H1 (cell line): ENCODE results near the gene GRM4. TPM values are rescaled to one million over a fixed set of nuclear protein-coding genes. Genes with fewer than 3 reads are reported as not detected.

Source experiments
- HDAC2 ChIP-seq, 2 experiments: fragments of 300-600 bp in 1 of 2; sonication (generic) in 1 of 2; IDR thresholded peaks; 2 replicates each; pipeline ENCODE4 v1.6.1; 2011 to 2012; ENCODE audit warnings: low read depth in 2 of 2, low read length in 2 of 2, mild to moderate bottlenecking in 2 of 2, moderate library complexity in 2 of 2, borderline replicate concordance in 1 of 2, inconsistent platforms in 1 of 2
- polyA plus RNA-seq, 7 experiments: library from polyadenylated mRNA; depleted of rRNA in 3 of 7; stranded (reverse) in 5 of 7; unstranded in 2 of 7; fragments of >200 nt in 5 of 7; fragments of 200-250 nt in 2 of 7; gene quantifications; 1 replicate in 5 of 7; 2 replicates in 1 of 7; 4 replicates in 1 of 7; pipeline versions ENCODE4 v1.2.1 to v1.2.3, GENCODE V29; 2011 to 2013; ENCODE audit warnings: missing spikeins in 2 of 7, mixed read lengths in 2 of 7
- total RNA-seq: library from RNA; stranded (reverse); fragmentation: NEBNext Ultra II Directional; extraction: Animal tissue kit (Norgen Biotek cat#: 25700); gene quantifications from 2 replicates; pipeline ENCODE4 v1.2.1, GENCODE V29; 2021

The GRM4 gene
- total and polyA plus RNA-seq, 2 of the 8 experiments (the other 6 are each of a cell fraction or from before 2014, with no cell fraction given): 19.6 to 21.5 TPM

DNA sequence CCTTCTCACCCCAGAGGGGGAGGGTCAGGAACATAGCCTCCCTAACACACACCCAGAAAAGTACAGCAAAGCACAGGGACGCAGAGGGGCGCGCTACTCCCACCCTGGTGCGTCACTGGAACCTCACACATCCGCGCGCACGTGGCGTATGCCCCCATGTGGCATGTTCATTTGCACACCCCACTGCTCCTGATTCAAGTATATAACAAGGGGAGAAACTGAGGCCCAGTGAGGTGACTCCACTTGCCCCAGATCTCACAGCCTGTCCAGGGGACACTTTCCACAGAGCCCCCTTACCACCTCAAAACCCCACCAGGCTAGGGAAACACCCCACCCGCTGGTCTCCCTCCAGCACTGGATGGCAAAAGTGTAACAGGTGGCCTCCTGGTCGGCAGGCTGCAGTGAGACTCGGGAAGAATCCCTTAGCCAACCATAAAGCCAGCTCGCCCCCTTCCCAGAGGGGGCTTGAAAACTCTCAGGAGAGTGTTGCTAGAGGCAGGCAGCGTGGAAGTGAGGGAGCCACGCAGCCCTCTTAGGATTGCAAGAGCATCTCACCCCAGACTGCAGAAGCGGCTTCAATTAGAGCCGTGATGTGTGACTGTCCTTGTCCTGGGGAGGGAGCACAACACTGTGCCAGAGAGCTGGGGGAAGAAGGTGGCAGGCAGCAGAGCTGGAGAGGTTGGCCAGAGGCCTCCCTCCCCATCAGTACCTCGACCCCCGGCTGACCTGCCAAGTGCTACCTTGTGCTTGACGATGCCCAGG is at the start of gene GRM4 (continued):
- TF ChIP-seq HDAC2 (IDR thresholded peaks at IDR 0.05; ENCODE audit: borderline replicate concordance in 1 of 2, low read depth in 2 of 2, low read length in 2 of 2): 0 out of 4 replicates have a peak, but pooled peaks of 1 of the 2 experiments have one; percentile 19
